ENCODE results near the gene ZNF583.
A peak's percentile ranks its signal among the peaks of the same experiment; 100 is the strongest.

Gene ZNF583

DNA sequence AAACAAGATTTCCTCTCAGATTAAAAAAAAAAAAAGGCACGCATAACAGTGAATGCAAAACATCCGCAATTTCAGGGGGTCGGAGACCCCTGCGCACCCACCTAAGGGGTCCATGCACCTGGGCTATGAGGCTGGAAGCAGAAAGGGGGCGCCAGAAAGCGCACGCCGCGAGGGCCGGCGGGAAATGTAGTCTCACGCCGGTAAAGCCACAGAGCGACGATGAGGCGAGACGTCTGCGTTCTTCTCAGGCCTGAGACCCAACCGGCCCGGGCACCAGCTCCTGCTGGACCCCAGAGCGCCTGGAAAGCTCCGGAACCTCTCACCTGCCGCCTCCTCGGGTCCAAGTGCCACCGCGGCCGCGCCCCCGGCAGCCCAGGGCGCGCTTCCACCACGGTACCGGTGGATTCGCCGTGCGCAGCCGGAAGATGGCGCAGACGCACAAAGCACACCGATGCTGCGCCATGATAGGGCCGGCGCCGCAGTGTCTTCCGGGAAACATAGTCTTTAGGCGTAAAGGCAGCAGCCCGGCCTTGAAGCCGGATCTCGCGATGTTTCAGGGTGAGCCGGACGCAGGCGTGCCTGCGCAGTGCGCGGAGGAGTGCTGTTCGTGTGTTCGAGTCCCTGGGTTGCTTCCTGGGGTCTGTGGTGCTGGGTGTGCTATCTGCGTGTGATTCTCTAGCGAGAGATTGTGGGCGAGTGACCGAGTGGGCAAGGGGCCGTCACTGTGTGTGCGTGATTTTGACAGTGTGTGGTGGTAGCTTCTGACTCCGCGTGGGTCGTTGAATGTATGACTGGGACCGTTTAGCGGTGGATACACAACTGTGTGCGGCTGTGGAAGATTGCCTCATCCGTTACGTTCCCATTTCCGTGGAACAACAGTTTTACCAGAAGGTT, 10.8 kb upstream of the ZNF583 start, which contains the start of gene ZNF582 (continued):
- TF ChIP-seq ZFP3 (tag by site-specific recombination; IDR thresholded peaks at IDR 0.05; ENCODE audit: low read depth) (no peak), MYNN (tag by site-specific recombination; IDR thresholded peaks at IDR 0.05; ENCODE audit: borderline replicate concordance) (no peak), ZNF48 (tag by site-specific recombination; IDR thresholded peaks at IDR 0.05) (no peak), SP2 (tag by site-specific recombination; IDR thresholded peaks at IDR 0.05) (peak; percentile 30; the same call in 1 of the 2 replicates), ZFP37 (tag by site-specific recombination; IDR thresholded peaks at IDR 0.05) (no peak), ZNF266 (tag by site-specific recombination; IDR thresholded peaks at IDR 0.05; ENCODE audit: low read depth) (no peak), GLIS2 (tag by site-specific recombination; IDR thresholded peaks at IDR 0.05) (peak; percentile 80), KLF8 (tag by site-specific recombination; IDR thresholded peaks at IDR 0.05) (peak; percentile 51), ZNF560 (tag by site-specific recombination; IDR thresholded peaks at IDR 0.05; ENCODE audit: borderline replicate concordance) (no peak), BCL11B (tag by site-specific recombination; IDR thresholded peaks at IDR 0.05; ENCODE audit: low read depth) (no peak), ZBTB17 (tag by site-specific recombination; IDR thresholded peaks at IDR 0.05) (peak; percentile 99), MEIS1 (CRISPR knock-in tag; IDR thresholded peaks at IDR 0.05; ENCODE audit: borderline replicate concordance) (no peak), GLI4 (tag by site-specific recombination; IDR thresholded peaks at IDR 0.05) (peak; percentile 50; the same call in 1 of the 2 replicates), ZNF335 (tag by site-specific recombination; conservative IDR thresholded peaks at IDR 0.05) (peak; percentile 96), ZBTB20 (tag by site-specific recombination; IDR thresholded peaks at IDR 0.05) (peak; percentile 96), ZNF624 (tag by site-specific recombination; IDR thresholded peaks at IDR 0.05) (no peak), YY2 (tag by site-specific recombination; IDR thresholded peaks at IDR 0.05) (peak; percentile 91), GLIS1 (tag by site-specific recombination; IDR thresholded peaks at IDR 0.05) (peak; percentile 15; the same call in 1 of the 2 replicates), ZNF24 (tag by site-specific recombination; IDR thresholded peaks at IDR 0.05) (peak; percentile 68), ZNF529 (tag by site-specific recombination; IDR thresholded peaks at IDR 0.05; ENCODE audit: insufficient replicate concordance) (no peak), SP7 (tag by site-specific recombination; IDR thresholded peaks at IDR 0.05) (peak; percentile 61), TRIM28 (IDR thresholded peaks at IDR 0.05; ENCODE audit: borderline replicate concordance, low read length) (peak; percentile 88; the same call in 1 of the 2 replicates), ZSCAN30 (tag by site-specific recombination; IDR thresholded peaks at IDR 0.05) (peak; percentile 55; the same call in 1 of the 2 replicates), RBAK (tag by site-specific recombination; IDR thresholded peaks at IDR 0.05) (peak; percentile 77; the same call in 1 of the 2 replicates)
- TF ChIP-seq, protein P1, sequence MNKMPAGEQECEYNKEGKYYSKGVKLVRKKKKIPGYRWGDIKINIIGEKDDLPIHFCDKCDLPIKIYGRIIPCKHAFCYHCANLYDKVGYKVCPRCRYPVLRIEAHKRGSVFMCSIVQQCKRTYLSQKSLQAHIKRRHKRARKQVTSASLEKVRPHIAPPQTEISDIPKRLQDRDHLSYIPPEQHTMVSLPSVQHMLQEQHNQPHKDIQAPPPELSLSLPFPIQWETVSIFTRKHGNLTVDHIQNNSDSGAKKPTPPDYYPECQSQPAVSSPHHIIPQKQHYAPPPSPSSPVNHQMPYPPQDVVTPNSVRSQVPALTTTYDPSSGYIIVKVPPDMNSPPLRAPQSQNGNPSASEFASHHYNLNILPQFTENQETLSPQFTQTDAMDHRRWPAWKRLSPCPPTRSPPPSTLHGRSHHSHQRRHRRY (tag by site-specific recombination; IDR thresholded peaks at IDR 0.05), result no peak
- TF ChIP-seq, protein P2, sequence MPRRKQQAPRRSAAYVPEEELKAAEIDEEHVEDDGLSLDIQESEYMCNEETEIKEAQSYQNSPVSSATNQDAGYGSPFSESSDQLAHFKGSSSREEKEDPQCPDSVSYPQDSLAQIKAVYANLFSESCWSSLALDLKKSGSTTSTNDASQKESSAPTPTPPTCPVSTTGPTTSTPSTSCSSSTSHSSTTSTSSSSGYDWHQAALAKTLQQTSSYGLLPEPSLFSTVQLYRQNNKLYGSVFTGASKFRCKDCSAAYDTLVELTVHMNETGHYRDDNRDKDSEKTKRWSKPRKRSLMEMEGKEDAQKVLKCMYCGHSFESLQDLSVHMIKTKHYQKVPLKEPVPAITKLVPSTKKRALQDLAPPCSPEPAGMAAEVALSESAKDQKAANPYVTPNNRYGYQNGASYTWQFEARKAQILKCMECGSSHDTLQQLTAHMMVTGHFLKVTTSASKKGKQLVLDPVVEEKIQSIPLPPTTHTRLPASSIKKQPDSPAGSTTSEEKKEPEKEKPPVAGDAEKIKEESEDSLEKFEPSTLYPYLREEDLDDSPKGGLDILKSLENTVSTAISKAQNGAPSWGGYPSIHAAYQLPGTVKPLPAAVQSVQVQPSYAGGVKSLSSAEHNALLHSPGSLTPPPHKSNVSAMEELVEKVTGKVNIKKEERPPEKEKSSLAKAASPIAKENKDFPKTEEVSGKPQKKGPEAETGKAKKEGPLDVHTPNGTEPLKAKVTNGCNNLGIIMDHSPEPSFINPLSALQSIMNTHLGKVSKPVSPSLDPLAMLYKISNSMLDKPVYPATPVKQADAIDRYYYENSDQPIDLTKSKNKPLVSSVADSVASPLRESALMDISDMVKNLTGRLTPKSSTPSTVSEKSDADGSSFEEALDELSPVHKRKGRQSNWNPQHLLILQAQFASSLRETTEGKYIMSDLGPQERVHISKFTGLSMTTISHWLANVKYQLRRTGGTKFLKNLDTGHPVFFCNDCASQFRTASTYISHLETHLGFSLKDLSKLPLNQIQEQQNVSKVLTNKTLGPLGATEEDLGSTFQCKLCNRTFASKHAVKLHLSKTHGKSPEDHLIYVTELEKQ (tag by site-specific recombination; IDR thresholded peaks at IDR 0.05; ENCODE audit: borderline replicate concordance), result no peak
- TF ChIP-seq, protein P3, sequence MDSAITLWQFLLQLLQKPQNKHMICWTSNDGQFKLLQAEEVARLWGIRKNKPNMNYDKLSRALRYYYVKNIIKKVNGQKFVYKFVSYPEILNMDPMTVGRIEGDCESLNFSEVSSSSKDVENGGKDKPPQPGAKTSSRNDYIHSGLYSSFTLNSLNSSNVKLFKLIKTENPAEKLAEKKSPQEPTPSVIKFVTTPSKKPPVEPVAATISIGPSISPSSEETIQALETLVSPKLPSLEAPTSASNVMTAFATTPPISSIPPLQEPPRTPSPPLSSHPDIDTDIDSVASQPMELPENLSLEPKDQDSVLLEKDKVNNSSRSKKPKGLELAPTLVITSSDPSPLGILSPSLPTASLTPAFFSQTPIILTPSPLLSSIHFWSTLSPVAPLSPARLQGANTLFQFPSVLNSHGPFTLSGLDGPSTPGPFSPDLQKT (IDR thresholded peaks at IDR 0.05; ENCODE audit: borderline replicate concordance, low read depth, low read length), result no peak; the same call in 1 of the 2 replicates
- TF ChIP-seq, protein P4, sequence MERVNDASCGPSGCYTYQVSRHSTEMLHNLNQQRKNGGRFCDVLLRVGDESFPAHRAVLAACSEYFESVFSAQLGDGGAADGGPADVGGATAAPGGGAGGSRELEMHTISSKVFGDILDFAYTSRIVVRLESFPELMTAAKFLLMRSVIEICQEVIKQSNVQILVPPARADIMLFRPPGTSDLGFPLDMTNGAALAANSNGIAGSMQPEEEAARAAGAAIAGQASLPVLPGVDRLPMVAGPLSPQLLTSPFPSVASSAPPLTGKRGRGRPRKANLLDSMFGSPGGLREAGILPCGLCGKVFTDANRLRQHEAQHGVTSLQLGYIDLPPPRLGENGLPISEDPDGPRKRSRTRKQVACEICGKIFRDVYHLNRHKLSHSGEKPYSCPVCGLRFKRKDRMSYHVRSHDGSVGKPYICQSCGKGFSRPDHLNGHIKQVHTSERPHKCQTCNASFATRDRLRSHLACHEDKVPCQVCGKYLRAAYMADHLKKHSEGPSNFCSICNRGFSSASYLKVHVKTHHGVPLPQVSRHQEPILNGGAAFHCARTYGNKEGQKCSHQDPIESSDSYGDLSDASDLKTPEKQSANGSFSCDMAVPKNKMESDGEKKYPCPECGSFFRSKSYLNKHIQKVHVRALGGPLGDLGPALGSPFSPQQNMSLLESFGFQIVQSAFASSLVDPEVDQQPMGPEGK (tag by site-specific recombination; IDR thresholded peaks at IDR 0.05), result peak; percentile 60
- TF ChIP-seq, protein P5, sequence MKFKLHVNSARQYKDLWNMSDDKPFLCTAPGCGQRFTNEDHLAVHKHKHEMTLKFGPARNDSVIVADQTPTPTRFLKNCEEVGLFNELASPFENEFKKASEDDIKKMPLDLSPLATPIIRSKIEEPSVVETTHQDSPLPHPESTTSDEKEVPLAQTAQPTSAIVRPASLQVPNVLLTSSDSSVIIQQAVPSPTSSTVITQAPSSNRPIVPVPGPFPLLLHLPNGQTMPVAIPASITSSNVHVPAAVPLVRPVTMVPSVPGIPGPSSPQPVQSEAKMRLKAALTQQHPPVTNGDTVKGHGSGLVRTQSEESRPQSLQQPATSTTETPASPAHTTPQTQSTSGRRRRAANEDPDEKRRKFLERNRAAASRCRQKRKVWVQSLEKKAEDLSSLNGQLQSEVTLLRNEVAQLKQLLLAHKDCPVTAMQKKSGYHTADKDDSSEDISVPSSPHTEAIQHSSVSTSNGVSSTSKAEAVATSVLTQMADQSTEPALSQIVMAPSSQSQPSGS (tag by site-specific recombination; IDR thresholded peaks at IDR 0.05; ENCODE audit: low read depth), result no peak
- TF ChIP-seq, protein P6, sequence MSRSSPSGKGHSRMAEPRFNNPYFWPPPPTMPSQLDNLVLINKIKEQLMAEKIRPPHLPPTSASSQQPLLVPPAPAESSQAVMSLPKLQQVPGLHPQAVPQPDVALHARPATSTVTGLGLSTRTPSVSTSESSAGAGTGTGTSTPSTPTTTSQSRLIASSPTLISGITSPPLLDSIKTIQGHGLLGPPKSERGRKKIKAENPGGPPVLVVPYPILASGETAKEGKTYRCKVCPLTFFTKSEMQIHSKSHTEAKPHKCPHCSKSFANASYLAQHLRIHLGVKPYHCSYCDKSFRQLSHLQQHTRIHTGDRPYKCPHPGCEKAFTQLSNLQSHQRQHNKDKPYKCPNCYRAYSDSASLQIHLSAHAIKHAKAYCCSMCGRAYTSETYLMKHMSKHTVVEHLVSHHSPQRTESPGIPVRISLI (tag by site-specific recombination; IDR thresholded peaks at IDR 0.05), result no peak

Data from HEK293 (cell line).